GM12892 (cell line): ENCODE data around the gene NEGR1.

ENCODE experiments used
- DNase-seq: peaks from one replicate; pipeline ENCODE4 v3.0.0; 2011; ENCODE audit not compliant: insufficient read length
- FAIRE-seq: peaks from 2 replicates; lab custom pipeline; 2011; peaks lifted over from hg19 to GRCh38; lab: Jason Lieb, UNC
- POLR2A ChIP-seq: IDR thresholded peaks from 2 replicates; pipeline ENCODE4 v1.6.1; 2011; ENCODE audit warnings: low read depth, low read length, control low read depth
- POLR2AphosphoS5 ChIP-seq: IDR thresholded peaks from 2 replicates; pipeline ENCODE4 v1.6.1; 2011; ENCODE audit warnings: low read depth, low read length, control low read depth
- TAF1 ChIP-seq: IDR thresholded peaks from 2 replicates; pipeline ENCODE4 v1.6.1; 2011; ENCODE audit warnings: low read depth, mild to moderate bottlenecking, control low read depth, low read length, borderline replicate concordance

Gene NEGR1

GRCh38 chr1:72101840-72102632 is 180.3 kb downstream of the NEGR1 start:
- TF ChIP-seq POLR2A = no peak
- TF ChIP-seq POLR2AphosphoS5 = no peak
- no peak for TF ChIP-seq TAF1
- FAIRE-seq (no peak), DNase-seq (no peak)

DNA sequence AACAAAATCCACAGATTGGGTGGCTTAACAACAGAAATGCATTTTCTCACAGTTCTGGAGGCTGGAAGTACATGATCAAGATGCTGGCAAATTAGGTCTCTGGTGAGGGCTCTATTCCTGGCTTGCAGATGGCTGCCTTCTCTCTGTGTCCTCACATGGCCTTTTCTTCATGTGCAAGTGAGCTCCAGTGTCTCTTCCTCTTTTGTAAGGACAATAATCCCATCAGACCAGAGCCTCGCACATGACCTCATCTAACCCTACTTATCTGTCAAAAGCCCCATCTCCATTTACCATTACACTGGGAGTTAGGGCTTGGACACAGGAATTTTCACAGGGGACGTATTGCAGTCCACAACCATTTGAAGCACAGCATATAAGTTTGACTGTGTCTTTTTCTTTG is 181.6 kb downstream of the NEGR1 start:
- TF ChIP-seq POLR2AphosphoS5 (no peak), POLR2A (no peak), TAF1 (no peak)
- FAIRE-seq = no peak

GRCh38 chr1:72097851-72098570 is 184.3 kb downstream of the NEGR1 start:
- no peak for TF ChIP-seq TAF1
- no peak for TF ChIP-seq POLR2AphosphoS5
- TF ChIP-seq POLR2A = no peak
- DNase-seq = no peak
- FAIRE-seq = no peak

More for the DNA sequence above, 181.6 kb downstream of the NEGR1 start:
- DNase-seq = no peak

DNA sequence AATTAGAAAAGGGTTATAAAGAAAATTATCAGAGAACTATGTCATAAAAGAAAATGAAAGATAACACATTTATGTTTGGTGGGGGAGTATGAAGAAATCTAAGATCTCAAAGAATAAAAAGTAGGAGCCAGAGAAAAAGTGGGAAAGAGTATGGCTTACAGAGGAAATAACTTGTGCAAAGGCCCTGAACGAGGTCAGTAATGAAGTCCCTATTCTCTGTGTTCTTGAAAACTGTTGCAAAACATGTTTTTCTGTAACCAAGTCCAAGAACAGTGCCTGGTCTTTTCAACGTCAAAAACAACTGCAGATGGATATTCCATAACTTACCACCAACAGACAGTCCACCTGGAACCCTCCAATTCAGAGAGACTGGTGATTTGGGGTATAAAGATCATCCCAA is 188.1 kb downstream of the NEGR1 start:
- TF ChIP-seq POLR2A (no peak), TAF1 (no peak), POLR2AphosphoS5 (no peak)
- DNase-seq (no peak), FAIRE-seq (no peak)

DNA sequence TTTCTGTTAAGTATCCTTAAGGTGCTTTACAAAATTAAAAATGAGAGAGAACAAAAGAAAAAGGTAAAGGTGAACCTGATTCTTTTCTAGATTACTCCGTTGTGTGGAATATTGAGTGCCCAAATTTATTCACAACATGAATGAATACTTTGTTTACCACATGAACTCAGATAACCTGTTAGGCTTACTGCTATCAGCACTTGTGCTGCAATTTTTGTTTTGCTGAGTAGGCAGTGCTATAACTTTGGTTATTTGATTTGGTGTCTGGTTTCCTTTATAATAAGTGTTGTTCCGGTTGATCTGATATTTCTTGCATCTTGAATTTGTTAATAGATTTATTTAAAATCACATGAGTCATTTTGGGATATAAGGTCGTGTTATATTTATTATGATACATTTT is 195.9 kb downstream of the NEGR1 start:
- TF ChIP-seq POLR2A = no peak
- TF ChIP-seq POLR2AphosphoS5 = no peak
- no peak for TF ChIP-seq TAF1
- FAIRE-seq (no peak), DNase-seq (no peak)

DNA sequence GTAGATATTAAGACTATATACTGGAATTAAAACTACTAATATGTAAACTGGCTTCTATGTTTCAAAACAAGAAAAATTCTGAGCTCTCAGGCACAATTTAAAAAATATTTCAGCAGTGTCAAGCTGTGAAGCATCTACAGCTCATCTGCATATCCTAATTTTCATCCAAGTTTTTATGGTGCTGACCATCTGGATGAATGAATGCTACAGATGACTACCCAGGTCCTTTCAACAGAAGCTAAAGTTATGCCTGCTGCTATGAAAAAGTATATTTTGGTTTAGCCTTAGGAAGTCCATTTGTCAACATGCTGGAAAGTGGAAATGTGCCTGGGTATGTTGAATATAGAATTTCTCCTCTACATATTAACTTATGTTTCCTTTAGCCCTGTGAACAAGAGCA is 206.9 kb downstream of the NEGR1 start:
- DNase-seq (no peak), FAIRE-seq (no peak)
- TF ChIP-seq TAF1 = no peak
- TF ChIP-seq POLR2A = no peak
- TF ChIP-seq POLR2AphosphoS5 = no peak

GRCh38 chr1:72066431-72066830 is 215.9 kb downstream of the NEGR1 start:
- no peak for FAIRE-seq
- TF ChIP-seq POLR2A (no peak), TAF1 (no peak), POLR2AphosphoS5 (no peak)

DNA sequence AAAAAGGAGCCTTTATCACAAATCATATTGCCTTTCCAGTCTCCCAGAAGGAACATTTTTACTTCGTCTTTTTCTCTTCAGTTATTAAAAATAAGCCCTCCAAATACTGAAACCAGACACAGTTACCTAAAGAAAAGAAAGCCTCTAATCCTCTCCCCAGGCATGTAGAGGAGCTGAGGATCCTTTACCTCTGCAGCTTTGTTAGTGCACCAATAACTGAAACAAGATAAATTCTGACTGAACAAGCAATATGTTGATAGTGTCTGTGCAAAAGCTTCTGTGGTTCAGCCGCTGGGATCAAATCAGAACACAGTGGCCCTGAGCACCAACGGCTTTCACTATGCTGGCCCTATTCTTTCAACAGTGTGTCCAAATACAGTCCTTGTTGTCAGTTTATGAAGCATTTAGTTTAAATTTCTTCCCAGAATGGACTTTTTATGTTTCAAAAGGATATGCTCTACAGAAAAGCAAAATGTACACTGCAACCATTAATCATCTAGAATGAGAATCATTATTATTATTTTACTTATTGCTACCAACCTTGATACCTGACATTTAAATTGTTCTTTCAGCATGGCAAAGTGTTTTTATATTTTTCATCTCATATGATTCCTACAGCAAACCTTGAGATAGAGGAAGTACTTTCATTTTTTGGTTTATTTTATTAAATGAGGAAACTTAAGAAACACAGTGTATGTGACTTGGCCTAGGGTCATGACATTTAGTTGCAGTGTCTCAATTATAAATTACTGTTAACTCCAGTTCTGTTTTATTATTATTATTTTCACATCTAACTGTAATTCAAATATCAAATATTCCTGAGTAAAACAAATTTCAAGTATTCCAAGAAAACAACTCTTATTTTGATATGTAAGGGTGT is 217.9 kb downstream of the NEGR1 start:
- FAIRE-seq (no peak), DNase-seq (no peak)
- no peak for TF ChIP-seq TAF1
- no peak for TF ChIP-seq POLR2A
- no peak for TF ChIP-seq POLR2AphosphoS5

More at GRCh38 chr1:72066431-72066830, 215.9 kb downstream of the NEGR1 start:
- no peak for DNase-seq

DNA sequence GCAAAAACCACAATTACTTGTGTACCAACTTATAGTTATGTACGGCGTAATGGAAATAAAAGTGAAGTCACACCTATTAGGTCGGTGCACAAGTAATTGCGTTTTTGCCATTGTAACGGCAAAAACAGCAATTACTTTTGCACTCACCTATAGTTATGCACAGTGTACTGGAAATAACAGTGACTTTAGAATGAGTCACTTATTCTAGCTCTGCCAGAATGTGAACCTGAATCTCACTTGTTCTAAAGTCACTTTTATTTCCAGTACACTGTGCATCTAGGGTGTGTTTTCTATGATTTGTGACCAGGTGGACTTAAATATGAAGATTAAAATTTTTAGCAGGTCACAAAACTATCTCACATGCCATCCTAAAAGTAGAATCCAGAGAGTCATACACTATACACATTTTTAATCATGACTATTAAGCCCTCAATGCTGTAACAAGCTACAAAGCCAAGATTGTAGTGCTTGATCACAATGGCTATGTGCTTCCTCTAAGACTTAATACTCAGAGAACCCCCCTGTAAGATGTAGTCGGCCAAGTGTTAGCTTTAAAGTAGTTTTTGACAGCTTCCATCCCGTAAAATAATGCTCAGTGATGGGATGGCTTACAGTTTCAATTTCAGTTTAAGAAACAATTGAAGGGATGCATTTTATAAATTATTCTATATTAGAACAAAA is 218.8 kb downstream of the NEGR1 start:
- TF ChIP-seq TAF1 (no peak), POLR2A (no peak), POLR2AphosphoS5 (no peak)
- DNase-seq (no peak), FAIRE-seq (no peak)

- TF ChIP-seq POLR2AphosphoS5 (no peak), POLR2A (no peak), TAF1 (no peak)
- FAIRE-seq (no peak), DNase-seq (no peak)
These were observed 219.8 kb downstream of the NEGR1 start for GRCh38 chr1:72062584-72062983.
